Effector CD8-positive, alpha-beta T cell (primary cell): ENCODE measurements around the gene TMEM163.
"Not testable (repeated sequence)": the region's sequence is repeated elsewhere in the genome, so short reads cannot be mapped to it uniquely, and the experiment has no call there.

Source experiments
- DNase-seq: peaks from one replicate; lab custom pipeline; 2025; lab: John Stamatoyannopoulos, UW

Gene TMEM163

DNA sequence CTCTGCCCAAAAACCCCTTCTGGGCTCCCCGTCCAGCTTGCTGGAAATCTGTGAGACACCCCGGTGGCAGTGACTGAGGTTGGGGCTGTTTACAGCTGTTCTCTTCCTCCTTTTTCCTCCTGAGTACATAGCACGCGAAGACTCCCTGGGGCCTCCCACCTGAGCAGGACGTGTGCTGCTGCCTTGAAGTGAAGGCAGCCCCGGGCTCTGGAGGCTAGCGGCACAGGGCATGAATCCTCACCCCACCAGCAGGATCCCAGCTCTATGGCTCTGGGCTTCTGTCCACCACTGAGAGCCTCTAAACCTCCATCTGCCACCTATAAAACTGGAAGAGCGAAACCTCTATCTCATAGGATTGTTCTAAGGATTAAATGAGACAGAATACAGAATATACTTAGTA lies 182.5 kb downstream of the TMEM163 start:
- DNase-seq: no peak

DNA sequence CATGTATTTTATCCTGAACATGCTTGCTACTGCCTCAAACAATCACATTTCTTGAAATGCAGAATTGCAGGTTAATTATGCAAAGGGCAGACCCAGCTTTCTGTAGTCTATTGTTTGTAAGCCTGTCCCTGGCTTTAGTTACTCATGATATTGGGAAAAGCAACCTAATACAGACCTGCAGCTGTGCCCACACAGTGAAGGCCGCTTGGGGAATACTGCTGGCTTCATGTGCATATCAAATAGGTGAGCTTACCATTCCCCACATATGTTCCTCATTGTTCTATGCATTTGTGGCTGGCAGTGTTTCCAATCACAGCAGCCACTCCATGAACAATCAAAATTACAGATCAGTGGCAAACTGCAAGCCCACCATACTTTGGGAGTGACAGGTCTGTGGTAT lies 186.3 kb downstream of the TMEM163 start:
- no peak for DNase-seq

- DNase-seq: no peak
Measured at GRCh38 chr2:134527381-134527780, 191.4 kb downstream of the TMEM163 start.

- DNase-seq: no peak
Measured at GRCh38 chr2:134522496-134523455, 196.0 kb downstream of the TMEM163 start.

GRCh38 chr2:134518101-134518500 lies 200.7 kb downstream of the TMEM163 start:
- DNase-seq: no peak

GRCh38 chr2:134515137-134515536 lies 203.7 kb downstream of the TMEM163 start:
- no peak for DNase-seq

DNA sequence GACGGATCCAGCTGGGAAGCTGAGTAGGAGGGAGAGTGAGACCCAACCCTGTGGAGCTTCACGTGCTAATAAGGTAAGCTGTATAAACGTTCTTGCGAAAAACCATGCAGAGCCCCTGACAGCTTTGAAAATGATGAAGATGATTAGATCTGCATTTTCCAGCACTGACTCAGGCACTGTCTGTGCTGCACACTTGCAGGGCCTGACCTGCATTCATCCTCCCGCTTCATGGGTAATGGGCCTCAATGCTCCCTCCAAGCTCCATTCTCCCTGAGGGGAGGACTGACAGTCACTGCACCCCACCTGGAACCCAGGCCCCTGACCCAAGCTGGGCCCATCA lies 205.4 kb downstream of the TMEM163 start:
- no peak for DNase-seq

GRCh38 chr2:134512734-134513464 lies 205.9 kb downstream of the TMEM163 start:
- no peak for DNase-seq

- no peak for DNase-seq
Measured at GRCh38 chr2:134508391-134508790, 210.4 kb downstream of the TMEM163 start.

DNA sequence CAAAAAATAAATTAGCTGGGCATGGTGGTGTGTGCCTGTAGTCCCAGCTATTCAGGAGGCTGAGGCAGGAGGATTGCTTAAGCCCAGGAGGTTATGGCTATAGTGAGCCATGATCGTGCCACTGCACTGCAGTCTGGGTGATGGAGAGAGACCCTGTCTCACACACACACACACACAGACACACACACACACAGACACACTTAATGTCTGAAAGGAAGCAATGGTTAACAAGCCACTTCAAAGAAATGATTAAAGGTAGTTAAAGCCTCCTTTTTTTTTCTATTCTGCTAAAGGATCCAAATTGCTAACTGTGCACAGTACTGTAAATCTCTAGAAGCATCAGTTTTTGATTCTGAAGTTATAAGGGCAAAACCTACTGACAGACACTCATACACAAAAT lies 211.1 kb downstream of the TMEM163 start:
- no peak for DNase-seq

DNA sequence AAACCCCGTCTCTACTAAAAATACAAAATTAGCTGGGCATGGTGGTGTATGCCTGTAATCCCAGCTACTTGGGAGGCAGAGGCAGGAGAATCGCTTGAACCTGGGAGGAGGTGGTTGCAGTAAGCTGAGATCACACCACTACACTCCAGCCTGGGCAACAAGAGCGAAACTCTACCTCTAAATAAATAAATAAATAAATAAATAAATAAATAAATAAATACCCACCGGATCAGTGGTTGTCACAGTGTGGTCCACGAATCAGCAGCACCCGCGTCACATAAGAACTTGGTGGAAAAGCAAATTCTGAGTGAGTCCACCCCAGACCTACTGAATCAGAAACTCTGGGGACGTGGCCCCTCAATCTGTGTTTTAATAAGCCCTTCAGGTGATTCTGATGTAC lies 211.6 kb downstream of the TMEM163 start:
- DNase-seq: not testable (repeated sequence)

GRCh38 chr2:134505446-134505845 lies 213.4 kb downstream of the TMEM163 start:
- DNase-seq: no peak

GRCh38 chr2:134504586-134505336 lies 214.0 kb downstream of the TMEM163 start:
- no peak for DNase-seq

DNA sequence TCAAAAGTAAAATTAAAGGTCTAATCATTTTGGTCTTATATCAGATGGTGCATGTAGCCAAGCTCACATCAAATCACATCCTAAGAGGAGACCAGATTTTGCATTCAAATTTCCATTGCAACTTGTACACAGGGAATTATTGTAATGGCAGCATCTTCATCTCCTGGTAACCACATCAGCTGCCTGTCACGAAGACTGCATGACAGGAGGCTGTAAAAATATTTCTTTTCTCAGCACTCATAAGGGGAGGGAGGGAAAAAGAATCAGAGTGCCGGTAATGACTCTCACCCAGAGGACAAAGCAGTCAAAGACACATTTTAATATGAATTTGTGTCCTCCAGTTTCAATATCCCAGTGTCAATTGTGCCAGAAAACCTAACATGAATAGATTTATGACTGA lies 216.7 kb downstream of the TMEM163 start:
- DNase-seq: no peak

GRCh38 chr2:134501476-134502091 lies 217.2 kb downstream of the TMEM163 start:
- no peak for DNase-seq

- DNase-seq: no peak
Measured at GRCh38 chr2:134500211-134500935, 218.4 kb downstream of the TMEM163 start.

GRCh38 chr2:134499307-134499926 lies 219.4 kb downstream of the TMEM163 start:
- DNase-seq: no peak

DNA sequence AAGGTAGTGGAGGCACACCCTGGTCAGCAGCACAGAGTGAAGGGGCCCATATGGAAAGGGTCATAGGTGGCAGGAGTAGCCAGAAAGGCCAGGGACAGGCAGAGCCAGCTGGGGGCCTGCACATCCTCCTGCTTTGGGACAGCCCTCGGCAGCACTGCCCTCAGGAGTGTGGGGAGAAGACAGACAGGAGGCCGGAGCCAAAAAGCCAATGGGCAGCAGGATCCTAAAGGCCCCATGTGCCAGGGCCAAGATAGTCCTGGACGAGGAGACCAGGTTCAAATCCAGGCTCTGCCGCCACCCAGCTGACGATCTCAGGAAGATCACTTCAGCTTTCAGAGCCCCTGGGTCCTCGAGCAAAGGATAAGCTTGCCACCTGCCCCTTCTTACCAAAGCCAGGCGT lies 220.1 kb downstream of the TMEM163 start:
- DNase-seq: no peak

- no peak for DNase-seq
Measured at GRCh38 chr2:134493797-134494196, 225.0 kb downstream of the TMEM163 start.

GRCh38 chr2:134491771-134492441 lies 226.9 kb downstream of the TMEM163 start:
- DNase-seq: no peak
